HCT116 (cell line): ENCODE results near the gene CAPN10. TPM values are rescaled to one million over a fixed set of nuclear protein-coding genes. Genes with fewer than 3 reads are reported as not detected.
A peak's percentile ranks its signal among the peaks of the same experiment; 100 is the strongest.

Source experiments
- ATAC-seq: fragments of 200-7000 bp; cut with Tn5 transposase; 2 replicates; pipeline ENCODE4 v1.9.1; 2020; ENCODE audit warnings: mild to moderate bottlenecking, moderate library complexity
- BruUV-seq: library from RNA; stranded (reverse); fragments of 400-500 nt; replicated peaks from 2 replicates; lab custom pipeline; 2021; lab: Mats Ljungman, UMichigan
- CTCF ChIA-PET: fragments of 300-600 bp; sonication (Branson Sonifier 250); formaldehyde crosslinking; loops from one replicate; lab custom pipeline; 2021; ENCODE audit warnings: antibody characterized with exemption; lab: Charles Lee
- POLR2A ChIA-PET: fragments of 300-600, 350-600 bp; sonication (Branson Sonifier 250); formaldehyde crosslinking; loops from one replicate; lab custom pipeline; 2021; ENCODE audit warnings: antibody characterized with exemption; lab: Charles Lee
- RAD21 ChIA-PET, 2 experiments: fragments of 300-600 bp; sonication (Branson Sonifier 250); formaldehyde crosslinking; loops; one replicate each; lab custom pipeline; 2023; ENCODE audit warnings: low total read pairs in 2 of 2; ENCODE audit not compliant: uncharacterized antibody in 2 of 2, unreplicated experiment in 2 of 2, low non-redundant PET in 1 of 2; lab: Charles Lee
- DNase-seq: peaks from one replicate; pipeline ENCODE4 v3.0.0-alpha.2; 2010; ENCODE audit warnings: low read depth, low spot score
- H2AFZ ChIP-seq: fragments of 200-600 bp; shearing (Covaris generic), sonication (generic); 2 replicates; pipeline ENCODE4 v1.6.1; 2017; ENCODE audit warnings: low read depth, mixed run types, mixed read lengths, antibody characterized with exemption, low read length; ENCODE audit not compliant: poor library complexity, severe bottlenecking
- H3K27ac ChIP-seq: 2 replicates; pipeline ENCODE4 v1.5.1; 2012; ENCODE audit warnings: low read depth, low read length
- H3K27me3 ChIP-seq: fragments of 200-600 bp; sonication (generic); 2 replicates; pipeline ENCODE4 v1.6.1; 2016; ENCODE audit warnings: mixed run types, low read length, mixed read lengths; ENCODE audit not compliant: insufficient read depth
- H3K36me3 ChIP-seq, 2 experiments: fragments of 200-500 bp in 1 of 2; fragments of 200-600 bp in 1 of 2; sonication (Bioruptor generic) in 1 of 2; sonication (generic) in 1 of 2; 2 replicates each; pipeline versions ENCODE4 v1.5.1 to v1.6.1; 2014 to 2016; ENCODE audit warnings: low read length in 2 of 2, inconsistent platforms in 1 of 2, mixed read lengths in 1 of 2, mixed run types in 1 of 2; ENCODE audit not compliant: insufficient read depth in 2 of 2, control insufficient read depth in 1 of 2
- H3K4me1 ChIP-seq, 2 experiments: fragments of 200-600 bp in 1 of 2; sonication (generic) in 1 of 2; 2 replicates each; pipeline versions ENCODE4 v1.5.1 to v1.6.1; 2012 to 2017; ENCODE audit warnings: low read length in 2 of 2, inconsistent platforms in 1 of 2, mild to moderate bottlenecking in 1 of 2, mixed read lengths in 1 of 2, mixed run types in 1 of 2, moderate library complexity in 1 of 2; ENCODE audit not compliant: insufficient read depth in 2 of 2, control insufficient read depth in 1 of 2
- H3K4me2 ChIP-seq: fragments of 200-600 bp; sonication (generic); 2 replicates; pipeline ENCODE4 v1.6.1; 2017; ENCODE audit warnings: mixed run types, low read length, mixed read lengths
- H3K4me3 ChIP-seq, 2 experiments: fragments of 200-600 bp in 1 of 2; sonication (generic) in 1 of 2; replicated peaks in 1 of 2; 2 replicates each; pipeline ENCODE4 v1.5.1; 2011 to 2016; ENCODE audit warnings: low read length in 2 of 2, control low read depth in 1 of 2, low read depth in 1 of 2, mild to moderate bottlenecking in 1 of 2, mixed read lengths in 1 of 2, mixed run types in 1 of 2
- H3K79me2 ChIP-seq: fragments of 200-600 bp; sonication (generic); 2 replicates; pipeline ENCODE4 v1.6.1; 2017; ENCODE audit warnings: mild to moderate bottlenecking, mixed run types, low read length, moderate library complexity, mixed read lengths; ENCODE audit not compliant: insufficient read depth
- H3K9ac ChIP-seq: fragments of 200-600 bp; sonication (generic); 2 replicates; pipeline ENCODE4 v1.6.1; 2016; ENCODE audit warnings: low read length, mixed read lengths
- H3K9me2 ChIP-seq: fragments of 200-600 bp; sonication (generic), shearing (Covaris generic); 2 replicates; pipeline ENCODE4 v1.6.1; 2017; ENCODE audit warnings: mixed run types, mild to moderate bottlenecking, moderate library complexity; ENCODE audit not compliant: insufficient read depth
- H3K9me3 ChIP-seq, 2 experiments: fragments of 200-500 bp in 1 of 2; fragments of 200-600 bp in 1 of 2; sonication (Bioruptor generic) in 1 of 2; sonication (generic) in 1 of 2; 2 replicates each; pipeline ENCODE4 v1.6.1; 2014 to 2017; ENCODE audit warnings: low read length in 2 of 2, mixed read lengths in 2 of 2, inconsistent platforms in 1 of 2, low read depth in 1 of 2, mild to moderate bottlenecking in 1 of 2, mixed run types in 1 of 2, moderate library complexity in 1 of 2; ENCODE audit not compliant: control insufficient read depth in 1 of 2, insufficient read depth in 1 of 2
- H4K20me1 ChIP-seq: fragments of 200-600 bp; sonication (generic), shearing (Covaris generic); 2 replicates; pipeline ENCODE4 v1.6.1; 2017; ENCODE audit warnings: mixed run types, mild to moderate bottlenecking, moderate library complexity; ENCODE audit not compliant: insufficient read depth
- ATF3 ChIP-seq: IDR thresholded peaks from 2 replicates; pipeline ENCODE4 v1.6.1; 2012
- CEBPB ChIP-seq: IDR thresholded peaks from 2 replicates; pipeline ENCODE4 v1.6.1; 2012; ENCODE audit warnings: low read depth
- CTCF ChIP-seq, 3 experiments: fragments of 200-600 bp in 1 of 3; sonication (generic) in 1 of 3; IDR thresholded peaks in 2 of 3; conservative IDR thresholded peaks in 1 of 3; 2 replicates each; pipeline ENCODE4 v1.5.1; 2012 to 2017; ENCODE audit warnings: low read depth in 2 of 3, low read length in 2 of 3, antibody characterized with exemption in 1 of 3, borderline replicate concordance in 1 of 3, control low read depth in 1 of 3, mild to moderate bottlenecking in 1 of 3, mixed read lengths in 1 of 3, mixed run types in 1 of 3, moderate library complexity in 1 of 3; ENCODE audit not compliant: insufficient read depth in 1 of 3
- EGR1 ChIP-seq: IDR thresholded peaks from 2 replicates; pipeline ENCODE4 v1.6.1; 2012; ENCODE audit warnings: low read depth
- FOSL1 ChIP-seq: IDR thresholded peaks from 2 replicates; pipeline ENCODE4 v1.6.1; 2012; ENCODE audit warnings: low read depth
- POLR2A ChIP-seq: IDR thresholded peaks from 2 replicates; pipeline ENCODE4 v1.7.0; 2011; ENCODE audit warnings: borderline replicate concordance; ENCODE audit not compliant: insufficient read depth, insufficient read length; ENCODE audit errors: extremely low read depth
- POLR2AphosphoS5 ChIP-seq: IDR thresholded peaks from 2 replicates; pipeline ENCODE4 v1.6.1; 2011; ENCODE audit warnings: mild to moderate bottlenecking, low read depth, low read length, moderate library complexity
- RAD21 ChIP-seq: IDR thresholded peaks from 2 replicates; pipeline ENCODE4 v1.6.1; 2012; ENCODE audit warnings: low read depth, mild to moderate bottlenecking
- SIN3A ChIP-seq: IDR thresholded peaks from 2 replicates; pipeline ENCODE4 v1.6.1; 2012; ENCODE audit warnings: low read depth
- SP1 ChIP-seq: IDR thresholded peaks from 2 replicates; pipeline ENCODE4 v1.6.1; 2012; ENCODE audit warnings: low read depth
- YY1 ChIP-seq: IDR thresholded peaks from 2 replicates; pipeline ENCODE4 v1.6.1; 2011; ENCODE audit warnings: low read length, low read depth, moderate library complexity, mild to moderate bottlenecking; ENCODE audit not compliant: insufficient replicate concordance; ENCODE audit errors: extremely low read depth
- ZFX ChIP-seq: fragments of 450-650 bp; IDR thresholded peaks from 2 replicates; pipeline ENCODE4 v1.6.1; 2017
- ZNF274 ChIP-seq: fragments of 200-500 bp; sonication (Bioruptor generic); IDR thresholded peaks from 2 replicates; pipeline ENCODE4 v1.6.1; 2014; ENCODE audit warnings: mild to moderate bottlenecking, low read depth, low read length, inconsistent platforms
- intact Hi-C: fragments of 100-400 bp; cut with micrococcal nuclease; formaldehyde crosslinking; loops from 2 replicates; pipeline ENCODE4 v1.10.0; 2022
- total RNA-seq: library from RNA; stranded (reverse); gene quantifications from one replicate; pipeline ENCODE4 v1.2.1, GENCODE V29; 2021; ENCODE audit not compliant: unreplicated experiment
- TF ChIP-seq, protein P1 (sequence below): IDR thresholded peaks from 2 replicates; pipeline ENCODE4 v1.6.1; 2012; ENCODE audit warnings: low read depth

The CAPN10 gene
- total RNA-seq, 1 experiment from 2014 or later, result 40.7 TPM

DNA sequence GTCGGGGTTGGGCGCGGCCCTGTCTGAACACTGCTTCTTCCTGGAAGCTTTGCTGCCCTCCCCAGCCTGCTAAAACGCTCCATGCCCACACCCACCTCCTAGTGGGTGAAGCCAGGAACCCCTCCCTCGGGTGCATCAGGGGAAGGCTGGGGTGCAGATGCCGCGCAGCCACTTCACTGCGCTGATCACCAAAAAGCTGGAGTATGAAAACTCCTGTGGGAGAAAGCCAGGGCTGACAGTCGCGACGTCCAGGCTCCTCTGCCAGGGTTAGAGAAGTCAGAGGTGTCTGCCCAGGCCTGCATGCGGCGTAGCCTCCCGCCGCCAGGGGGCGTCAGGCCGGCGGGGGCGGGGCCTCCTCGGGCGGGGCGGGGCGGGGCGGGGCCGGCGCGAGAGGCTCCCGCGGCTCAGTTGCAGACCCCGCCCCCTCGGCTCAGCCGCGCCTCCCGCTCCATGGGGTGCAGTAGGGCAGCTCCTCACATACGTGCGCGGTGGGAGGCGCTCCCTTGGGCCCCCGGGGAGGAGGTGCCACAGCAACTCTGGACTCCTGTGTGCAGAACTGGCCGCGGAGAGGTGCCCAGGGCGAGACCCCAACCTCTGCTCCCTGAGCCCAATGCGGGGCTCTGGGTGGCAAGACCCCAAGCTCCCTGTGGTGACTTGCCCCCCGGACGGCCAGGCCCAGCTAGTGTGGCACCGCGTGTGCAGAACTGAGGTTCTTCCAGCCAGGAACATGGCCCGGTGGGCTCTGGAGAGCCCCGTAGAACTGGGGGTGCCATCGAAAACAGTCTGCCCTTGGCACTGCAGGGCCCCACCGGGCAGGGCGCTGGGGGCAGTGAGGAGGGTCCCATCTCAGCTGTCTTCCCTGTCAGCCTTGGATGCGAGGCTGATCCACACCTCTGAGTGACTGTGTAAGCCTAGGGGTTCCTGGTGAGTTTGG lies 20.1 kb upstream of the CAPN10 start:
- no TSS peak for BruUV-seq
- POLR2A ChIA-PET, result interaction anchor here (0.9 to 2.0 kb wide), 5 partner anchors 10 to 132 kb away, joined by 3 to 23 read pairs (median 4); partner anchors contain the start of gene CAPN10
- TF ChIP-seq FOSL1 (no peak), POLR2AphosphoS5 (peak; percentile 98), ZFX (no peak), ATF3 (no peak), SIN3A (no peak), RAD21 (no peak), CTCF (IDR thresholded peaks at IDR 0.05 in 2 of 3, conservative IDR thresholded peaks at IDR 0.05 in 1 of 3; ENCODE audit: borderline replicate concordance in 1 of 3, insufficient read depth in 1 of 3, low read depth in 2 of 3, low read length in 2 of 3) (peak in 2 of 3 experiments; percentile 68 to 78; a peak in 4 of 6 replicates), YY1 (peak; percentile 2), SP1 (no peak), CEBPB (no peak), EGR1 (no peak), POLR2A (no peak), ZNF274 (no peak)
- TF ChIP-seq, protein P1, sequence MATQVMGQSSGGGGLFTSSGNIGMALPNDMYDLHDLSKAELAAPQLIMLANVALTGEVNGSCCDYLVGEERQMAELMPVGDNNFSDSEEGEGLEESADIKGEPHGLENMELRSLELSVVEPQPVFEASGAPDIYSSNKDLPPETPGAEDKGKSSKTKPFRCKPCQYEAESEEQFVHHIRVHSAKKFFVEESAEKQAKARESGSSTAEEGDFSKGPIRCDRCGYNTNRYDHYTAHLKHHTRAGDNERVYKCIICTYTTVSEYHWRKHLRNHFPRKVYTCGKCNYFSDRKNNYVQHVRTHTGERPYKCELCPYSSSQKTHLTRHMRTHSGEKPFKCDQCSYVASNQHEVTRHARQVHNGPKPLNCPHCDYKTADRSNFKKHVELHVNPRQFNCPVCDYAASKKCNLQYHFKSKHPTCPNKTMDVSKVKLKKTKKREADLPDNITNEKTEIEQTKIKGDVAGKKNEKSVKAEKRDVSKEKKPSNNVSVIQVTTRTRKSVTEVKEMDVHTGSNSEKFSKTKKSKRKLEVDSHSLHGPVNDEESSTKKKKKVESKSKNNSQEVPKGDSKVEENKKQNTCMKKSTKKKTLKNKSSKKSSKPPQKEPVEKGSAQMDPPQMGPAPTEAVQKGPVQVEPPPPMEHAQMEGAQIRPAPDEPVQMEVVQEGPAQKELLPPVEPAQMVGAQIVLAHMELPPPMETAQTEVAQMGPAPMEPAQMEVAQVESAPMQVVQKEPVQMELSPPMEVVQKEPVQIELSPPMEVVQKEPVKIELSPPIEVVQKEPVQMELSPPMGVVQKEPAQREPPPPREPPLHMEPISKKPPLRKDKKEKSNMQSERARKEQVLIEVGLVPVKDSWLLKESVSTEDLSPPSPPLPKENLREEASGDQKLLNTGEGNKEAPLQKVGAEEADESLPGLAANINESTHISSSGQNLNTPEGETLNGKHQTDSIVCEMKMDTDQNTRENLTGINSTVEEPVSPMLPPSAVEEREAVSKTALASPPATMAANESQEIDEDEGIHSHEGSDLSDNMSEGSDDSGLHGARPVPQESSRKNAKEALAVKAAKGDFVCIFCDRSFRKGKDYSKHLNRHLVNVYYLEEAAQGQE, result no peak
- TF ChIP-seq, all 23 proteins: peak for 3
- Histone ChIP-seq H3K4me3 (peak overlapping the region; percentile 64 to 85), H3K9me3 (no peaks in the 10 kb centered on the region), H3K9me2 (no peaks in the 10 kb centered on the region), H4K20me1 (no peaks in the 10 kb centered on the region), H3K9ac (peak overlapping the region; percentile 87), H3K27ac (peak overlapping the region; percentile 100), H3K4me1 (peaks cover 51 to 73% of the 10 kb centered on the region in 2 experiments), H3K27me3 (no peaks in the 10 kb centered on the region), H3K36me3 (peaks cover 0 to 7% of the 10 kb centered on the region in 2 experiments; a peak in 1 of 4 replicates), H2AFZ (no peak overlapping the region), H3K79me2 (peaks cover 39% of the 10 kb centered on the region), H3K4me2 (peak overlapping the region; percentile 86)
- RAD21 ChIA-PET, result interaction anchor here (1.0 to 2.0 kb wide), 5 partner anchors 10 to 52 kb away, joined by 3 to 6 read pairs (median 5); partner anchors contain the start of gene CAPN10 (in 1 of the 2)
- ATAC-seq (peak; percentile 71), DNase-seq (peak; percentile 81)
- CTCF ChIA-PET, result interaction anchor here (0.8 to 3.4 kb wide), 9 partner anchors 10 to 993 kb away, joined by 3 to 48 read pairs (median 6); partner anchors contain the start of gene CAPN10
- intact Hi-C loops, result loop anchor here (1.0 to 10.0 kb wide), 3 partner anchors 13 to 332 kb away; no protein-coding TSS in a partner anchor
